NCI-H2227 (cell line): ENCODE data around the gene FKBP14.
"Not testable (repeated sequence)": the region's sequence is repeated elsewhere in the genome, so short reads cannot be mapped to it uniquely, and the experiment has no call there.

ENCODE experiments used
- DNase-seq: peaks from one replicate; lab custom pipeline; 2025; ENCODE audit not compliant: unreplicated experiment; lab: John Stamatoyannopoulos, UW

The FKBP14 gene

GRCh38 chr7:29961611-29962010, 64.9 kb downstream of the FKBP14 start:
- DNase-seq: not testable (repeated sequence)
